NCI-H128 (cell line): ENCODE results near the gene TJP2.

Source experiments
- DNase-seq: peaks from one replicate; lab custom pipeline; 2025; ENCODE audit not compliant: unreplicated experiment; lab: John Stamatoyannopoulos, UW

The TJP2 gene

DNA sequence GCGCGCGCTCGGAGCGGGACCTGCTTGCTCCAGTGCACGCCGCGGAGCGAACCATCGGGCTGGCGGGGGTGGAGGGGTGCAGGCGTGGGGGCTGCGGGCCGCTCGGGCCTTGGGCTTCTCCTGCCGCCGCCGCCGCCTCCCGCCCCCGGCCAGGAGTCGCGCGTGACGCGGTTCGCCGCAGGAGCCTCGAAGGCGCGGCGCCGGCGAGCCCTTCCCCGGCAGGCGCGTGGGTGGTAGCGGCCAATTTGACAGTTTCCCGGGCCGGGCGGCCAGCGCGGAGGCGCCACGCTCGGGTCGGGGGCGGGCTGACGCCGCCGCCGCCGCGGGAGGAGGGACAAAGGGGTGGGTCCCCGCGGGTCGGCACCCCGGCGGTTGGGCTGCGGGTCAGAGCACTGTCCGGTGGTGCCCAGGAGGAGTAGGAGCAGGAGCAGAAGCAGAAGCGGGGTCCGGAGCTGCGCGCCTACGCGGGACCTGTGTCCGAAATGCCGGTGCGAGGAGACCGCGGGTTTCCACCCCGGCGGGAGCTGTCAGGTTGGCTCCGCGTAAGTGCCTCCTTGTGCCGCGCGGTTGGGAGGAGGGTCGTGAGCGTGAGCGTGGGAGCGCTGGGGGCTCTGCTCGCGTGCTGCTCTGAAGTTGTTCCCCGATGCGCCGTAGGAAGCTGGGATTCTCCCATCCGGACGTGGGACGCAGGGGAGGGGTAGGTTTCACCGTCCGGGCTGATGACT is at the start of gene TJP2:
Gene TJP2 (plus strand): TSS at position 387 of the 725 bp plus-strand sequence. CDS start 96 bp downstream, at position 483.
- no peak for DNase-seq

DNA sequence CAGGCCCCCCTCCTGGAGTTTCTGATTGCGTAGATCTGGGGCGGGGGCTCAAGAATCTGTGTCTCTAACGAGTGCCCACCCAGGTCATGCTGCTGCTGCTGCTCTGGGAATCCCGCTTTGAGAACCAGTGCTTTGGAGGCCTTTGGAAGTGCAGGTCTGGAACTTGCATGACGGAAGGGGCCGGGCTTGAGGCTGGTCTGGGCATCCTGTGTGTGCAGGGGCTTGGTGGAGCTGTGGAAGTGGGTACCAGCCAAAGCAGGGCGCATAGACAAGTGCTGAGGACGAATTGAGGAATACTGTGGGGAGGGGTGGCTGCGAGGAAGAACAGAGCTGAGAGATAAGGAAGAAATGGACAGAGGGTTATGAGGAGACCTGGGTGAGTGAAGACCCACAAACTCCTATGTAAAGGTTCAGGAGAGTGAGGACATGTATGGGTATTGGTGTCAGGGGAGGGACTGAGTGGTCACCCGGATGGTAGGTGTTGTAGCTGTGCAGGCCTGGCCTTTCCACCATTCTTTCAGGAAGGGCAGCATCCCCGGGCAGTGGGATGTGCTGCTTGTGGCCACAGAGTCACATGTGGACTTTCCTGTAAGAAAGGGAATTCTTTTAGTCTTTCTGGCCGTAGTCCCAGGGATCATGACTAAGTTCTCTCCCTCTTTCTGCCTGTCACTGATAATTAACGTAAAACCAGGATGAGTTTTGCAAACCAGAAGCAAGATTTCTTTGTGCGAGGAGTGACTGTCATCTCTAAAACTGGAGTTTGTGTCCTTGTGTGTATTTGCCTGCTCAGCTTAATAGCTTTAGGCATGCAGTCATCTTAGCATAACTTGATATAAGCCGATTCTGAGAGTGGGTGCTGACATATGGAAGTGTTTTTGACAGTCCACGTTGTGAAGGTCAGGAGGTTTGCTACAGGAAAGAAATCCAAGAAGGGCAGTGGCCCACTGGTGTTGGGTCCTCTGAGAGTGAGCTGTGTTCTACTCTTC is 43.3 kb upstream of the TJP2 start:
- DNase-seq, result no peak

- DNase-seq, result no peak
Observed at GRCh38 chr9:69131682-69132081, 42.4 kb upstream of the TJP2 start.

DNA sequence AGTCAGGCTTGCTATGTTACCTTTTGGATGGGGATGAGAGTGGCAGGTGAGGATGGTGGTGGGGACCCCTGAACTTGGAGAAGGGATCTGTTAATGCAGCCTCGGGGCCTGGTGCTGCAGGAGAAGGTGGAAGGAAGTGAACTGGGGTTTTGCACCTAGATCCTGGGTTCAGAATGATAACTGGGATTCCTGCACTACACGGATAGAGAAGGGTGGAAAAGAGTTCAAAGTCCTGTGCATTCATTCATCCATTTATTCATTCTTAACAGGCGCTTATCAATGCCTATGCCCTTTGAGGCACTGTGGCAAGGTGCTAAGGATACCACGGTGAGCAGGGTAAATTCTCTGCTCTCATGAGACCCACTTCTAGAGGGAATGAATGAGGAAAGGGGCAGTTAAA is 41.7 kb upstream of the TJP2 start:
- DNase-seq, result no peak

GRCh38 chr9:69134412-69134811 is 39.7 kb upstream of the TJP2 start:
- DNase-seq, result no peak

GRCh38 chr9:69136185-69136584 is 37.9 kb upstream of the TJP2 start:
- no peak for DNase-seq

DNA sequence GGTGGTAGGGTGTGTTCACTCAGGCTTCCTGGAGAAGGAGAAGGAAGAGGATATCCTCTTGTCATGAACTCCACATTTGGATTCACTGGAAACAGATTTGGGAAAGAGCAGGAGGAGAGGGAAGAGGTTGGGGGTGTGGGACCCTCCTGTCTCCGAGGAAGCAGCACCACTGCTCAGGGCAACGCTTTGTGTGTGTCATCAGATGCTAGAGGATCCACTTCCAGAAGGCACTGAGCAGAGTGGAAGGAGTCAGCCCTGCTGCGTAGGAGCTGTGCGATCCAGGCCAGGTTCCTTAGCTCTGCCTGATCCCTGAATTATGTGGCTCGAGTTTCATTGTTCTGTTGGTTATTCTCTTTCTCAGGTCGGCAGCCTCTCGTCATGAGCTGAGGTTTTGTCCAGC is 37.3 kb upstream of the TJP2 start:
- no peak for DNase-seq

DNA sequence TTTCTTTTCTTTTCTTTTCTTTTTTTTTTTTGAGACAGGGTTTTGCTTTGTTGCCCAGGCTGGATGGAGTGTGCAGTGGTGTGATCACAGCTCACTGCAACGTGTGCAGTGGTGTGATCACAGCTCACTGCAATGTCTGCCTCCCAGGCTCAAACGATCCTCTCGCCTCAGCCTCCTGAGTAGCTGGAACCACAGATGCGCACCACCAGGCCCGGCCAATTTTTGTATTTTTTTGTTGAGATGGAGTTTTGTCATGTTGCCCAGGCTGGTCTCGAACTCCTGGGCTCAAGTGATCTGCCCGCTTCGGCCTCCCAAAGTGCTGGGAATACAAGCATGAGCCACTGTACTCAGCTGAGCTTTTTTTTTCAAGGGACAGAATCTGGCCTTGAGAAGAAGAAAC is 36.8 kb upstream of the TJP2 start:
- DNase-seq, result no peak

DNA sequence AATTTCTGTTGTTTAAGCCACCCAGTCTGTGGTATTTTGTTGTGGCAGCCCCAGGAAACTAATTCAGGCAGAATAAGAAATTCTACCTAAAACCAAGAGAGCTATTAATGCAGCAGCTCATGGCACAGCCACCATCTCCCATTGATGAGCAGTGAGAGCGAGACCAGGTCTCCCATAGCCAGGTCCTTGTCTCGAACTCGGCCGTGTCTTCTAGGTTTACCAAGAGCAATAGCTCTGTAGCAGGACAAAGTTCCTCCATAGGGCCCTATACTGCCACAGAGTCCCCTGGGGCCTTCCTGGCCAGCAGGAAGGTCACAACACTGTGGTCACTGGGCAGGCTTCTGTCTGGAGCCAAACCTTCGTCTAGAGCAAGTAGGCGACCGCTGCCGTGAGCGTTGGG is 34.5 kb upstream of the TJP2 start:
- DNase-seq, result no peak

DNA sequence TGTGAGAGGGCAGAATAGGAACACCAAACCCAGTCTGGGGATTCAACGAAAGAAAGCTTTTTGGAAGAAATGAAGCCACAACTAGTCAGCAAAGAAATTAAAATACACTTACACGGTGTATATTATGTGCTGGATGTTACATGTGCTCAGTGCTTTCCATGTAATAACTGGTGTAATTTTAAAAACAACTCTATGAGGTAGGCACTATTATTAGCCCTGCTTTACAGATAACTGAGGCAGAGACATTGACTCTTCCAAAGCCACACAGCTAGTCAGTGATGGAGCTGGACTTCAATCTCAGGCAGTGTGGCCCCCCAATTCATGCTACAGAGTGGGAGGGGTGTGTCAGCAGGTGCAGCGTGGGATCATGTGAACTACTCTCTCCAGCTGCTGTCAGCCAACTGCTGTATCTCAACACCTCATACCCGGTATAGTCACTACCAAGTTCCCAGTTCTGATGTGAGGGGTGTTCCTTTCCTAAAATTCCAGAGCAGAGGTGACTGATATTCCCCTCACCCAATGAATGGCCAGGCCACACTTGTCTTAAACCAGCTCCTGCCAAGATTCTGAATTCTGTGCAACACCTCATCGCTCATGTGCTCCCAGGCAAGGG is 33.8 kb upstream of the TJP2 start:
- no peak for DNase-seq

GRCh38 chr9:69141851-69142250 is 32.2 kb upstream of the TJP2 start:
- no peak for DNase-seq

GRCh38 chr9:69143291-69143690 is 30.8 kb upstream of the TJP2 start:
- no peak for DNase-seq

DNA sequence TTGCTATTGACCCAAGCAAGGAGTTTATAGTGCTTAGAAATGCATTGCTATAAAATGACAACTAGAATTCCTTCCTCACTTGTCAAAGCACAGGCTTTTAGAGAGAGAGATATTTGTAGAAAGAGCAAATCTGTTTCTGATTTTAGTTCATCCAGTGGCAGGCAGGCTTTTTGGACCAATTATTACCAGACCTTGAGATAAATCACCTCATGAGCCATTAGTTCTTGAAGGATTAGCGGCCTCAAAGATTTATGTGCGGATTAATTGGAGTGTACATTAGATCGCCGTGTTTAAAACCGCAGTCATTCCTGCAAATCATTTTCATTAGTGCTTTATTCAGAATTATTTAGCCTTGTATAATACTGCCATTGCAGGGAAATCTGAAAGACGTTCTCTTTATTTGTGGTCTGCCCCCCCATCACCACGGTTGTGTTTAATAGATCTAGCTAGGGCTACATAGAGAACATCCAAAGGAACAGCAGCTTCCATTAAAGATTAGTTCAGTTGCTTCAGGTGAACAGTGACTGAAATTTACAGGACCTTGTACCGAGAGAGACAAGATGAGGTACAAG is 28.8 kb upstream of the TJP2 start:
- DNase-seq, result no peak

DNA sequence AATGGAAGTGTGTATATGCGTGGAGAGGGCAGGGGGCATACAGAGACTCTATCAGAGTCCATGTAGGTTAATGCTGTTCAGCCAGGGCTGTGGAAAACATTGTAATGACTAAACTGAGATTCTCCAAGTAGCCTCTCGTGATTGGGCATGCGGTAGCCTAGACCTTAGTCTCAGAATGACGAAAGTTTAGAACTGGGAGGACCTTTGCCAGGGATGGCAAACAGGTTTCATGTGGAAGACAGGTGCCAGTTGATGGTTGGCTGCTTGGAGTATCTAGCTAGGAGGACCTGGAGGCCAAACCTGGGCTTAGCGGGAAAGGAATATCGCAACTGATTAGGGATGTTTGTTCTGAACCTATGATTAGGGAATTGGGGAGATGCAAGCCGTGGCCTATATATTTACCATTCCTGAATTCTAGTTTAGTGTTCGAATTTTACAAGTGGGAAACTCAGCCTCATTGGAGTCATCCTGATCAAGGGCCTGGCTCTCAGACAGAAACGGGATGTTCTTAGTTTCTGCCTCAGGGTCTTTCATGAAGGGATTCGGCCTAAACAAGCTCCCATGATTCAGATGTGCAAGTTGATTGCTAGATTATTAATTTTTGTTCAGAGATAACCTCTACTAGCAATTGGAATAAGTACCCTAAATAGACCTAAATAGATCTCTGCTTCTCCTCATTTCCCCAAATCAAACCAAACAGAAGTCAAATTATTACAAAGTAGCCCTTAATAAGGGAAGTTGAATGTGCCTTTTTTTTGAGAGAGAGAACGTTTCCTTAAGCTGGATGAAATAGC is 26.8 kb upstream of the TJP2 start:
- no peak for DNase-seq

- DNase-seq, result no peak
Observed at GRCh38 chr9:69149321-69149807, 24.7 kb upstream of the TJP2 start.

DNA sequence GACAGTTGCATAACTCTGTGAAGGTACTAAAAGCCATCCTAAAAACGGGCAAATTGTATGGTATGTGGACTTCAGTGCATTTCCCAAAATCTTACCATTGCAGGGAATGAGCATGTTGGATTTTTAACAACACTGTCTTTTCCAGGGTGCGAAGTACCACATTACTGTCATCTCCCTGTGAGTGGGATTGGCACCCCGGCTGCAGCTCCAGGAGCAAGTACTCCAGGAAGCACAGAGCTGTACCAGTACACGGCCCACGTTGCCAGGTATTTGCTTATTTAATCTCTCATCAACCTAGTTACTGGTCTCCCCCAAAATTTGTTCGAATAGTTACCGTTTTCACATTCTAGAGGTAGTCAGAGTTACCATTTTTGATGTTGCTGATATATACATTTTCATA is 22.6 kb upstream of the TJP2 start:
- no peak for DNase-seq

- no peak for DNase-seq
Observed at GRCh38 chr9:69153707-69154521, 20.2 kb upstream of the TJP2 start.

GRCh38 chr9:69155341-69156030 is 18.6 kb upstream of the TJP2 start:
- DNase-seq, result no peak
